Pancreas (tissue), 10 donors: Measurements from ENCODE around the gene RBM19. TPM values are rescaled to one million over a fixed set of nuclear protein-coding genes. Genes with fewer than 3 reads are reported as not detected.

Source experiments
- ATAC-seq, 4 donors: fragments of 200-7000 bp; cut with Tn5 transposase; one replicate each; pipeline versions ENCODE4 v1.8.0 to v1.9.1; 2020; ENCODE audit warnings: mild to moderate bottlenecking in 4 of 4, moderate library complexity in 4 of 4
- DNase-seq, 6 donors: peaks; one replicate each; pipeline ENCODE4 v3.0.0-alpha.2; 2020
- FAIRE-seq: peaks from 2 replicates; lab custom pipeline; 2012; peaks lifted over from hg19 to GRCh38; lab: Jason Lieb, UNC
- H3K27ac ChIP-seq, 4 donors: fragments of 200-600 bp; sonication (generic); 1 replicate in 3 of 4; 2 replicates in 1 of 4; pipeline versions ENCODE4 v1.5.0 to v1.8.0; 2020
- H3K27me3 ChIP-seq, 4 donors: fragments of 200-600 bp; one replicate each; pipeline ENCODE4 v1.8.0; 2021
- H3K36me3 ChIP-seq, 3 donors: fragments of 200-600 bp; sonication (generic) in 1 of 3; one replicate each; pipeline versions ENCODE4 v1.5.0 to v1.8.0; 2020 to 2021
- H3K4me1 ChIP-seq, 3 donors: fragments of 200-600 bp; one replicate each; pipeline ENCODE4 v1.8.0; 2021
- H3K4me3 ChIP-seq, 4 donors: fragments of 200-600 bp; sonication (generic) in 2 of 4; one replicate each; pipeline versions ENCODE4 v1.5.0 to v1.8.0; 2020 to 2021
- H3K9me3 ChIP-seq, 4 donors: fragments of 200-600 bp; one replicate each; pipeline ENCODE4 v1.8.0; 2021
- WGBS, 2 donors: extraction: QIAGEN DNeasy Blood & Tissue Kit; methylation state at CpG; one replicate each; pipeline ENCODE4 v1.1.7; 2013; 5-methylcytosine and 5-hydroxymethylcytosine counted together
- intact Hi-C, 3 donors: fragments of 100-400 bp; cut with DNase I; formaldehyde crosslinking; loops; one replicate each; pipeline versions ENCODE4 v1.11.1 to v1.14.2; 2022
- polyA plus RNA-seq, 2 donors: library from polyadenylated mRNA; stranded (reverse); fragments of 200-250 nt; gene quantifications; one replicate each; pipeline ENCODE4 v1.2.3, GENCODE V29; 2013
- total RNA-seq, 6 donors: library from RNA; stranded (reverse); fragmentation: NEBNext Ultra II Directional in 4 of 6; extraction: Animal tissue kit (Norgen Biotek cat#: 25700) in 4 of 6; gene quantifications; one replicate each; pipeline versions ENCODE4 v1.2.1 to v1.2.4, GENCODE V29; 2021 to 2023
- TF ChIP-seq, protein P1 (sequence below), 4 donors: fragments of 200-600 bp; sonication (generic) in 3 of 4; IDR thresholded peaks; one replicate each; pipeline versions ENCODE4 v1.5.0 to v1.8.0; 2021; ENCODE audit warnings: antibody characterized with exemption in 4 of 4
- donor health status: healthy with polysubstance abuse.
- donor health status: DM: no; HTN: no; CAD: no; lungs with moderate emphysema.
- donor health status: DM: no; HTN: no; CAD: no.
- donor health status: control.
- donor health status: control.
- donor health status: Bipolar disorder and iron deficiency.
- donor health status: DM: yes; HTN: yes; CAD: no.
- donor health status: DM: no; HTN: no; CAD: no.
- donor health status: DM: no; HTN: no; CAD: no.
- donor health status: DM: yes; HTN: yes; CAD: no.

The RBM19 gene
- total and polyA plus RNA-seq, 8 donors, result 13.9 to 32.2 (median 15.8) TPM

DNA sequence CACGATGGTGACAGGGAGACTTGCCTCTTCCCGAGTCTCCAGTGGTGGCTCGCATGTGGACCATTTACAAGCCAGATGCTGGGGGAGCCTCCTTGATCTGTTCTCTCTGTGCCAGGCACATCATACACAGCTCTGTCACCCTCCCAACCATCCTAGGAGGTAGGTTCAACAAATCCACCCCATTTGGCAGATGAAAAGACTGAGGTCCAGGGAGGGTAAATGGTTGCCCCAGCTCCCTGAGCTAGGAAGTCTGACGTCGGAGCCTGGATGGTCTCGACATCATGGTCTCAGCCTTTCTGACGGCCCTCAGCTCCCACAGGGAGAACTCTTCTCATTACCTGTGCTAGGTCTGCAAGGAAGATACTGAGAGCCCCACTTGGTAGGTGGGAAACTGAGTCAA is 189.6 kb downstream of the RBM19 start:
- no peak for DNase-seq
- FAIRE-seq, result no peak
- no peak overlapping the region for H3K4me3 ChIP-seq
- H3K9me3 ChIP-seq, result no peaks in the 10 kb centered on the region
- H3K36me3 ChIP-seq, result no peaks in the 10 kb centered on the region
- no peak overlapping the region for H3K27ac ChIP-seq
- no peak for ATAC-seq
- peaks cover 0 to 4% (median 0%) of the 10 kb centered on the region in 4 donors for H3K27me3 ChIP-seq
- H3K4me1 ChIP-seq, result no peaks in the 10 kb centered on the region
- WGBS, 2 donors, result 70 to 72% methylated on average over 7 of the region's 7 CpGs
- TF ChIP-seq, protein P1, sequence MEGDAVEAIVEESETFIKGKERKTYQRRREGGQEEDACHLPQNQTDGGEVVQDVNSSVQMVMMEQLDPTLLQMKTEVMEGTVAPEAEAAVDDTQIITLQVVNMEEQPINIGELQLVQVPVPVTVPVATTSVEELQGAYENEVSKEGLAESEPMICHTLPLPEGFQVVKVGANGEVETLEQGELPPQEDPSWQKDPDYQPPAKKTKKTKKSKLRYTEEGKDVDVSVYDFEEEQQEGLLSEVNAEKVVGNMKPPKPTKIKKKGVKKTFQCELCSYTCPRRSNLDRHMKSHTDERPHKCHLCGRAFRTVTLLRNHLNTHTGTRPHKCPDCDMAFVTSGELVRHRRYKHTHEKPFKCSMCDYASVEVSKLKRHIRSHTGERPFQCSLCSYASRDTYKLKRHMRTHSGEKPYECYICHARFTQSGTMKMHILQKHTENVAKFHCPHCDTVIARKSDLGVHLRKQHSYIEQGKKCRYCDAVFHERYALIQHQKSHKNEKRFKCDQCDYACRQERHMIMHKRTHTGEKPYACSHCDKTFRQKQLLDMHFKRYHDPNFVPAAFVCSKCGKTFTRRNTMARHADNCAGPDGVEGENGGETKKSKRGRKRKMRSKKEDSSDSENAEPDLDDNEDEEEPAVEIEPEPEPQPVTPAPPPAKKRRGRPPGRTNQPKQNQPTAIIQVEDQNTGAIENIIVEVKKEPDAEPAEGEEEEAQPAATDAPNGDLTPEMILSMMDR (IDR thresholded peaks at IDR 0.05), result no peak
- intact Hi-C loops, result no loop called here

DNA sequence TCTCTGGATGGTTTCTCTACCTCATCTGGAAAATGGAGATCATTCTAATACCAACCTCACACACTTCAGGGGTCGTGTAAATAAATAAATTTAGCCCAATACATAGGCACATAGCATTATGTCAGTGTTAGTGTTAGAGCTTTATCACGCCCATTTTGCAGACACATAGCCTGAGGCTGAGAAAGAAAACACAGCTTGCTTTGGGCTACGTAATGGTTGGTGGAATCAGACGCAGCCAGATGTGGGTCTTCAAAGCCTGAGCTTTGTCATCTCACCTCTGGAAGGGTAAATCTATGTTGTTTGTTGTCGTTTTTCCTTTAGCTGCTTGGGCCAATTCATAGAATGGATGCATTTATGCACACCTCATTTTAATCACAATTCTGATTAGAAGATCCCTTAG is 191.6 kb downstream of the RBM19 start:
- peaks cover 0 to 4% (median 0%) of the 10 kb centered on the region in 4 donors for H3K27me3 ChIP-seq
- intact Hi-C loops, result no loop called here
- DNase-seq (no peak), FAIRE-seq (no peak), ATAC-seq (no peak)
- H3K27ac ChIP-seq, result no peak overlapping the region
- TF ChIP-seq, protein P1 (IDR thresholded peaks at IDR 0.05), result no peak
- H3K36me3 ChIP-seq, result no peaks in the 10 kb centered on the region
- no peaks in the 10 kb centered on the region for H3K9me3 ChIP-seq
- H3K4me1 ChIP-seq, result no peaks in the 10 kb centered on the region
- WGBS, 2 donors, result 47 to 59% methylated on average over 5 of the region's 5 CpGs
- H3K4me3 ChIP-seq, result no peak overlapping the region

DNA sequence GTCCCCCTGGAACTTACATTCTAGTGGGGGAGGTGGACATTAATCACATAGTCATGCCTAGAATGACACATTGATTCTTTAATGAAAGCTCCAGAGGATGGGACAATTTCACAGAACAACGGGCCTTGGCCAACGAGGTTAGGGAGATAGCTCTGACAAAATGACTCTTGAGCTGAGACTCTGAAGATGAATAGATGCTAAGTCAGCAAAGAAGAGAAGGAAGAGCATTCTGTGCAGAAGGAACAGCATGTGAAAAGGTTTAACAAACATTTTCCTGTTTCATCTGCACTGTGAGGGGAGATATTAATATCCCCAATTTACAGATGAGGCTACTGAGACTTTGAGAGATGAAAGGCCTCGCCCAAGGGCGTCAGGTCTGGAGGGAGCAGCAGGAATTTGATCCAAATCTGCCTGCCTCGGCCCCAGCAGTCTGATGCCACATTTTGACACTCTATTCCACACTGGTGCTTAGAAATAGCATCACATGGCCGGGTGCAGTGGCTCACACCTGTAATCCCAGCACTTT is 193.6 kb downstream of the RBM19 start:
- peaks cover 0 to 2% (median 0%) of the 10 kb centered on the region in 4 donors for H3K27me3 ChIP-seq
- H3K27ac ChIP-seq, result no peak overlapping the region
- H3K36me3 ChIP-seq, result no peaks in the 10 kb centered on the region
- FAIRE-seq, result no peak
- DNase-seq, result no peak
- H3K4me1 ChIP-seq, result no peaks in the 10 kb centered on the region
- intact Hi-C loops, result no loop called here
- 46 to 54% methylated on average over 6 of the region's 6 CpGs for WGBS, 2 donors
- TF ChIP-seq, protein P1 (IDR thresholded peaks at IDR 0.05), result no peak
- no peak for ATAC-seq
- H3K4me3 ChIP-seq, result no peak overlapping the region
- no peaks in the 10 kb centered on the region for H3K9me3 ChIP-seq

DNA sequence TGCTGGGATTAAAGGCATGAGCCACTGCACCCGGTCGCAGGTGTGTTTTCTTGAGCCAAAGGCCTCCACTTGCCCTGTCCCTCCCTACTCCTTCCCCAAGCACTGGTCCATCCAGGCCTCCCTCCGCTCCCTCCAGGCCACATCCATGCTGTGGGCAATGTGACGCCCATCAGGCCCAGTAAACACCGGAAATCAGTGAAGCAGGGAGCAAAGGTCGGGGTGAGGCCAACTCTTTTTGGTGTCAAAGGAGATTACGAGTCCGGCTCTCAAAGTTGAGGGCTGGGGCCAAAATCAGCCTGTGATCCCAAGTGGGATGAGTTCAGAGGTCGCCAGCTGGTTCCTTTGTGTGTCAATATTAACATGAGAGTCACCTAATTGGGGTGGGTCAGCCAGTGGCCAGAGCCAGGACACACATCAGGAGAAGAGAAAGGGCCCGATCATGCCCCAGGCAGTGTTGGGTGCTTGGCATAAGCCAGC is 195.7 kb downstream of the RBM19 start:
- intact Hi-C loops, result no loop called here
- FAIRE-seq (no peak), ATAC-seq (no peak), DNase-seq (no peak)
- H3K4me3 ChIP-seq, result no peak overlapping the region
- no peaks in the 10 kb centered on the region for H3K36me3 ChIP-seq
- no peaks in the 10 kb centered on the region for H3K27me3 ChIP-seq
- H3K4me1 ChIP-seq, result no peaks in the 10 kb centered on the region
- no peak overlapping the region for H3K27ac ChIP-seq
- TF ChIP-seq, protein P1 (IDR thresholded peaks at IDR 0.05), result no peak
- H3K9me3 ChIP-seq, result no peaks in the 10 kb centered on the region
- WGBS, 2 donors, result 52 to 61% methylated on average over 10 of the region's 10 CpGs

DNA sequence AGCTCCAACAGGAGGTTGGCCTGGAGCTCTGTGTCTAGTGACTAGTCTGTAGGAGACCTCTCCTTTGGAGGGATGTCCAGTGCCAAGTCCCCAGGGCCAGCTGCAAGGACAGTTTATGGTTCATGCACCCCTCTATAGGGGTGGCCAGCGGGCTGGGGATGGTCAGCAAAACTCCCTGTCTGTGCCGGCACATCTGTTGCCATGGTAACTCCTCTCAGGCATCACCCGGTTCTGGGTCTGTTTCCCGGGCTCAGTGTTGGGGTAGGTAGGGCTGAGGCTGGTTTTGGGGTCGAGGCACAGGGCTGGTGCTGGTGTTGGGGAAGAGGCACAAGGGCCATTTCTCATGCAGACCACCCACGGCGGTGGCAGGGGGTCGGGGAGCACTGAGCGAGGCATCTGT is 196.8 kb downstream of the RBM19 start:
- Histone ChIP-seq H3K36me3 (no peaks in the 10 kb centered on the region), H3K27ac (no peak overlapping the region), H3K4me3 (no peak overlapping the region), H3K9me3 (no peaks in the 10 kb centered on the region), H3K27me3 (peaks cover 0 to 10% (median 0%) of the 10 kb centered on the region in 4 donors), H3K4me1 (no peaks in the 10 kb centered on the region)
- no peak for ATAC-seq
- no peak for DNase-seq
- 49 to 56% methylated on average over 9 of the region's 9 CpGs for WGBS, 2 donors
- TF ChIP-seq, protein P1 (IDR thresholded peaks at IDR 0.05), result no peak
- intact Hi-C loops, result no loop called here
- FAIRE-seq, result no peak
